HEK293 (cell line): Measurements from ENCODE around the gene TKTL2.

Source experiments
- CTCF ChIA-PET: fragments of 350-600 bp; formaldehyde crosslinking; extraction: SDS; loops from one replicate; lab custom pipeline; 2021; ENCODE audit warnings: antibody characterized with exemption; lab: Yijun Ruan, JAX
- POLR2A ChIA-PET: fragments of 300-600 bp; formaldehyde crosslinking; extraction: SDS; loops from one replicate; lab custom pipeline; 2020; ENCODE audit warnings: antibody characterized with exemption, inconsistent platforms; lab: Yijun Ruan, JAX
- H3K27ac ChIP-seq: fragments of 200-500 bp; sonication (Bioruptor generic); 2 replicates; pipeline ENCODE4 v1.5.1; 2014; ENCODE audit warnings: low read depth, low read length, control low read depth, inconsistent platforms; ENCODE audit errors: extremely low read depth
- H3K36me3 ChIP-seq, 2 experiments: fragments of 200-500 bp in 1 of 2; sonication (Bioruptor generic) in 1 of 2; 1 replicate in 1 of 2; 2 replicates in 1 of 2; pipeline ENCODE4 v1.5.1; 2014 to 2017; ENCODE audit warnings: inconsistent platforms in 2 of 2, low read length in 2 of 2; ENCODE audit not compliant: control insufficient read depth in 2 of 2, insufficient read depth in 1 of 2
- H3K4me1 ChIP-seq: fragments of 200-500 bp; sonication (Bioruptor generic); 2 replicates; pipeline ENCODE4 v1.5.1; 2014; ENCODE audit warnings: mild to moderate bottlenecking, low read length, inconsistent platforms; ENCODE audit not compliant: control insufficient read depth, insufficient read depth
- H3K4me3 ChIP-seq: 2 replicates; pipeline ENCODE4 v1.5.1; 2011; ENCODE audit warnings: low read depth, mild to moderate bottlenecking, control low read depth, low read length, moderate library complexity
- H3K9me3 ChIP-seq: fragments of 200-500 bp; sonication (Bioruptor generic); 2 replicates; pipeline ENCODE4 v1.5.1; 2014; ENCODE audit warnings: low read depth, low read length, inconsistent platforms; ENCODE audit not compliant: control insufficient read depth, insufficient read depth
- GLIS1 ChIP-seq: fragments of 450-650 bp; formaldehyde crosslinking; IDR thresholded peaks from 2 replicates; pipeline ENCODE4 v1.5.1; 2016; ENCODE audit warnings: missing biosample characterization, missing genetic modification characterization
- RBAK ChIP-seq: fragments of 450-650 bp; formaldehyde crosslinking; IDR thresholded peaks from 2 replicates; pipeline ENCODE4 v1.5.1; 2016; ENCODE audit warnings: missing biosample characterization, missing genetic modification characterization
- SCRT2 ChIP-seq: fragments of 450-650 bp; formaldehyde crosslinking; IDR thresholded peaks from 2 replicates; pipeline ENCODE4 v1.5.1; 2016; ENCODE audit warnings: missing biosample characterization, missing genetic modification characterization
- SETDB1 ChIP-seq: IDR thresholded peaks from one replicate; pipeline ENCODE4 v1.6.1; 2017; ENCODE audit warnings: mild to moderate bottlenecking, low read length, moderate library complexity, mixed read lengths; ENCODE audit not compliant: insufficient read length
- WT1 ChIP-seq: fragments of 450-650 bp; formaldehyde crosslinking; IDR thresholded peaks from 2 replicates; pipeline ENCODE4 v1.5.1; 2016; ENCODE audit warnings: missing biosample characterization, missing genetic modification characterization
- ZNF184 ChIP-seq: fragments of 450-650 bp; IDR thresholded peaks from 2 replicates; pipeline ENCODE4 v1.5.1; 2018; ENCODE audit warnings: missing biosample characterization, mild to moderate bottlenecking, missing genetic modification characterization
- ZNF19 ChIP-seq: fragments of 450-650 bp; formaldehyde crosslinking; IDR thresholded peaks from 2 replicates; pipeline ENCODE4; 2016; ENCODE audit warnings: missing biosample characterization, missing genetic modification characterization, low read depth
- ZNF280D ChIP-seq: fragments of 450-650 bp; formaldehyde crosslinking; IDR thresholded peaks from 2 replicates; pipeline ENCODE4 v1.5.1; 2016; ENCODE audit warnings: missing biosample characterization, missing genetic modification characterization
- ZNF302 ChIP-seq: fragments of 450-650 bp; formaldehyde crosslinking; IDR thresholded peaks from 2 replicates; pipeline ENCODE4 v1.5.1; 2016; ENCODE audit warnings: missing biosample characterization, missing genetic modification characterization, low read depth
- ZNF311 ChIP-seq: fragments of 450-650 bp; formaldehyde crosslinking; IDR thresholded peaks from 2 replicates; pipeline ENCODE4 v1.5.1; 2017; ENCODE audit warnings: missing biosample characterization, missing genetic modification characterization, borderline replicate concordance
- ZNF324 ChIP-seq: fragments of 450-650 bp; formaldehyde crosslinking; IDR thresholded peaks from 2 replicates; pipeline ENCODE4 v1.5.1; 2016; ENCODE audit warnings: missing biosample characterization, missing genetic modification characterization
- ZNF596 ChIP-seq: fragments of 450-650 bp; IDR thresholded peaks from 2 replicates; pipeline ENCODE4 v1.5.0; 2018; ENCODE audit warnings: missing biosample characterization, mild to moderate bottlenecking, missing genetic modification characterization, moderate library complexity
- ZNF621 ChIP-seq: fragments of 450-650 bp; formaldehyde crosslinking; IDR thresholded peaks from 2 replicates; pipeline ENCODE4 v1.5.1; 2017; ENCODE audit warnings: missing biosample characterization, missing genetic modification characterization
- ZNF701 ChIP-seq: fragments of 450-650 bp; formaldehyde crosslinking; IDR thresholded peaks from 2 replicates; pipeline ENCODE4 v1.5.1; 2016; ENCODE audit warnings: missing biosample characterization, missing genetic modification characterization
- ZNF707 ChIP-seq: fragments of 450-650 bp; formaldehyde crosslinking; IDR thresholded peaks from 2 replicates; pipeline ENCODE4 v1.5.1; 2016; ENCODE audit warnings: missing biosample characterization, missing genetic modification characterization
- ZNF777 ChIP-seq: fragments of 450-650 bp; formaldehyde crosslinking; IDR thresholded peaks from 2 replicates; pipeline ENCODE4 v1.5.1; 2017; ENCODE audit warnings: missing biosample characterization, missing genetic modification characterization, borderline replicate concordance
- ZSCAN23 ChIP-seq: fragments of 450-650 bp; formaldehyde crosslinking; IDR thresholded peaks from 2 replicates; pipeline ENCODE4 v1.5.1; 2016; ENCODE audit warnings: missing biosample characterization, missing genetic modification characterization
- ZSCAN30 ChIP-seq: fragments of 450-650 bp; IDR thresholded peaks from 2 replicates; pipeline ENCODE4 v1.5.1; 2018; ENCODE audit warnings: missing biosample characterization, mild to moderate bottlenecking, missing genetic modification characterization, moderate library complexity
- TF ChIP-seq, protein P1 (sequence below): fragments of 450-650 bp; formaldehyde crosslinking; IDR thresholded peaks from 2 replicates; pipeline ENCODE4 v1.5.1; 2016; ENCODE audit warnings: missing biosample characterization, missing genetic modification characterization
- TF ChIP-seq, protein P2 (sequence below): fragments of 450-650 bp; formaldehyde crosslinking; IDR thresholded peaks from 2 replicates; pipeline ENCODE4 v1.5.1; 2016; ENCODE audit warnings: missing biosample characterization, missing genetic modification characterization
- TF ChIP-seq, protein P3 (sequence below): fragments of 450-650 bp; formaldehyde crosslinking; IDR thresholded peaks from 2 replicates; pipeline ENCODE4 v1.5.1; 2016; ENCODE audit warnings: missing biosample characterization, missing genetic modification characterization

Gene TKTL2

GRCh38 chr4:163489929-163490328 is 16.4 kb upstream of the TKTL2 start (continued):
- no peak for TF ChIP-seq ZNF184

DNA sequence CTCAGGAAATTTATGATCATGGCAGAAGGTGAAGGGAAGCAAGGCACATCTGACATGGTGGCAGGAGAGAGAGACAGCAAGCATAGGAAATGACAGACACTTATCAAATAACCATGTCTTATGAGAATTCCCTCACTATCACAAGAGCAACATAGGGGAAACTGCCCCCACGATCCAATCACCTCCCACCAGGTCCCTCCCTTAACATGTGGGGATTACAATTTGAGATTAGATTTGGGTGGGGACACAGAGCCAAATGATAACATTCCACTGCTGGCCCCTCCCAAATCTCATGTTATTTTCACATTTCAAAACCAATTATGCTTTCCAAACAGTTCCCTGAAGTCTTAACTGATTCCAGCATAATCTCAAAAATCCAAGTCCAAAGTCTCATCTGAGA is 12.8 kb upstream of the TKTL2 start:
- no peak overlapping the region for H3K27ac ChIP-seq
- TF ChIP-seq ZNF596 (no peak), SCRT2 (tag by site-specific recombination) (no peak), ZNF701 (tag by site-specific recombination) (no peak), WT1 (tag by site-specific recombination) (no peak), GLIS1 (tag by site-specific recombination) (no peak), ZNF707 (no peak), ZNF19 (tag by site-specific recombination) (no peak), ZSCAN30 (tag by site-specific recombination) (no peak), ZNF777 (tag by site-specific recombination) (no peak), ZNF621 (tag by site-specific recombination) (no peak), SETDB1 (no peak), ZSCAN23 (no peak), ZNF311 (no peak), ZNF324 (tag by site-specific recombination) (no peak), RBAK (tag by site-specific recombination) (no peak), ZNF302 (tag by site-specific recombination) (no peak), ZNF280D (tag by site-specific recombination) (no peak)
- TF ChIP-seq, protein P1, sequence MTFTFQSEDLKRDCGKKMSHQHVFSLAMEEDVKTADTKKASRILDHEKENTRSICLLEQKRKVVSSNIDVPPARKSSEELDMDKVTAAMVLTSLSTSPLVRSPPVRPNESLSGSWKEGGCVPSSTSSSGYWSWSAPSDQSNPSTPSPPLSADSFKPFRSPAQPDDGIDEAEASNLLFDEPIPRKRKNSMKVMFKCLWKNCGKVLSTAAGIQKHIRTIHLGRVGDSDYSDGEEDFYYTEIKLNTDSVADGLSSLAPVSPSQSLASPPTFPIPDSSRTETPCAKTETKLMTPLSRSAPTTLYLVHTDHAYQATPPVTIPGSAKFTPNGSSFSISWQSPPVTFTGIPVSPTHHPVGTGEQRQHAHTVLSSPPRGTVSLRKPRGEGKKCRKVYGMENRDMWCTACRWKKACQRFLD = no peak
- TF ChIP-seq, protein P2, sequence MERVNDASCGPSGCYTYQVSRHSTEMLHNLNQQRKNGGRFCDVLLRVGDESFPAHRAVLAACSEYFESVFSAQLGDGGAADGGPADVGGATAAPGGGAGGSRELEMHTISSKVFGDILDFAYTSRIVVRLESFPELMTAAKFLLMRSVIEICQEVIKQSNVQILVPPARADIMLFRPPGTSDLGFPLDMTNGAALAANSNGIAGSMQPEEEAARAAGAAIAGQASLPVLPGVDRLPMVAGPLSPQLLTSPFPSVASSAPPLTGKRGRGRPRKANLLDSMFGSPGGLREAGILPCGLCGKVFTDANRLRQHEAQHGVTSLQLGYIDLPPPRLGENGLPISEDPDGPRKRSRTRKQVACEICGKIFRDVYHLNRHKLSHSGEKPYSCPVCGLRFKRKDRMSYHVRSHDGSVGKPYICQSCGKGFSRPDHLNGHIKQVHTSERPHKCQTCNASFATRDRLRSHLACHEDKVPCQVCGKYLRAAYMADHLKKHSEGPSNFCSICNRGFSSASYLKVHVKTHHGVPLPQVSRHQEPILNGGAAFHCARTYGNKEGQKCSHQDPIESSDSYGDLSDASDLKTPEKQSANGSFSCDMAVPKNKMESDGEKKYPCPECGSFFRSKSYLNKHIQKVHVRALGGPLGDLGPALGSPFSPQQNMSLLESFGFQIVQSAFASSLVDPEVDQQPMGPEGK (tag by site-specific recombination) = no peak
- TF ChIP-seq, protein P3, sequence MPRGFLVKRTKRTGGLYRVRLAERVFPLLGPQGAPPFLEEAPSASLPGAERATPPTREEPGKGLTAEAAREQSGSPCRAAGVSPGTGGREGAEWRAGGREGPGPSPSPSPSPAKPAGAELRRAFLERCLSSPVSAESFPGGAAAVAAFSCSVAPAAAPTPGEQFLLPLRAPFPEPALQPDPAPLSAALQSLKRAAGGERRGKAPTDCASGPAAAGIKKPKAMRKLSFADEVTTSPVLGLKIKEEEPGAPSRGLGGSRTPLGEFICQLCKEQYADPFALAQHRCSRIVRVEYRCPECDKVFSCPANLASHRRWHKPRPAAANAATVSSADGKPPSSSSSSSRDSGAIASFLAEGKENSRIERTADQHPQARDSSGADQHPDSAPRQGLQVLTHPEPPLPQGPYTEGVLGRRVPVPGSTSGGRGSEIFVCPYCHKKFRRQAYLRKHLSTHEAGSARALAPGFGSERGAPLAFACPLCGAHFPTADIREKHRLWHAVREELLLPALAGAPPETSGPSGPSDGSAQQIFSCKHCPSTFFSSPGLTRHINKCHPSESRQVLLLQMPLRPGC (tag by site-specific recombination) = no peak
- H3K9me3 ChIP-seq = no peaks in the 10 kb centered on the region
- no peaks in the 10 kb centered on the region for H3K4me1 ChIP-seq
- ChIA-PET CTCF (interaction anchor here (0.8 to 3.4 kb wide), 4 partner anchors 16 to 67 kb away, joined by 3 to 43 read pairs (median 3); no protein-coding TSS in a partner anchor), POLR2A (interaction anchor here (1.4 kb wide), 1 partner anchor 8 kb away, joined by 8 read pairs; the partner anchor contains the start of gene TMA16)
- H3K4me3 ChIP-seq = no peak overlapping the region
- no peaks in the 10 kb centered on the region for H3K36me3 ChIP-seq
